Caco-2 (cell line): ENCODE data around the gene XRCC3. TPM values are rescaled to one million over a fixed set of nuclear protein-coding genes. Genes with fewer than 3 reads are reported as not detected.

ENCODE experiments used
- BruUV-seq: library from RNA; stranded (reverse); fragments of 400-500 nt; replicated peaks from 2 replicates; lab custom pipeline; 2021; lab: Mats Ljungman, UMichigan
- CTCF ChIA-PET: fragments of 300-600 bp; sonication (Branson Sonifier 250); formaldehyde crosslinking; loops from one replicate; lab custom pipeline; 2022; ENCODE audit warnings: antibody characterized with exemption; lab: Charles Lee
- POLR2A ChIA-PET: fragments of 300-600 bp; sonication (Branson Sonifier 250); formaldehyde crosslinking; loops from one replicate; lab custom pipeline; 2022; ENCODE audit warnings: antibody characterized with exemption; lab: Charles Lee
- DNase-seq, 2 experiments: peaks; one replicate each; pipeline versions ENCODE4 v3.0.0 to v3.0.0-alpha.2; 2020 to 2022
- H3K27me3 ChIP-seq: replicated peaks from 2 replicates; pipeline ENCODE4 v1.6.0; 2011; ENCODE audit warnings: low read length; ENCODE audit not compliant: control insufficient read depth, insufficient read depth
- H3K36me3 ChIP-seq: 2 replicates; pipeline ENCODE4 v1.5.1; 2011; ENCODE audit warnings: low read length; ENCODE audit not compliant: control insufficient read depth, insufficient read depth
- H3K4me1 ChIP-seq: fragments of 250-450 bp; sonication (Bioruptor Pico); 2 replicates; pipeline ENCODE4 v1.5.1; 2020; ENCODE audit warnings: mild to moderate bottlenecking
- H3K4me3 ChIP-seq: 2 replicates; pipeline ENCODE4 v1.5.1; 2011; ENCODE audit warnings: low read depth, mild to moderate bottlenecking, control low read depth, low read length
- H3K9me3 ChIP-seq: fragments of 250-450 bp; sonication (Bioruptor Pico); 2 replicates; pipeline ENCODE4 v1.5.1; 2020; ENCODE audit warnings: mild to moderate bottlenecking, moderate library complexity
- H3K27ac Mint-ChIP-seq: one replicate; pipeline ENCODE4 v1.8.0; 2022; ENCODE audit warnings: mixed read lengths; ENCODE audit not compliant: unreplicated experiment
- H3K27me3 Mint-ChIP-seq: one replicate; pipeline ENCODE4 v1.8.0; 2022; ENCODE audit warnings: mixed read lengths; ENCODE audit not compliant: insufficient read depth, unreplicated experiment
- H3K36me3 Mint-ChIP-seq: one replicate; pipeline ENCODE4 v1.8.0; 2022; ENCODE audit warnings: mild to moderate bottlenecking, mixed read lengths; ENCODE audit not compliant: insufficient read depth, unreplicated experiment
- H3K4me1 Mint-ChIP-seq: one replicate; pipeline ENCODE4 v1.8.0; 2022; ENCODE audit warnings: low read depth, mixed read lengths; ENCODE audit not compliant: unreplicated experiment
- H3K4me3 Mint-ChIP-seq: one replicate; pipeline ENCODE4 v1.8.0; 2022; ENCODE audit warnings: mild to moderate bottlenecking, moderate library complexity, mixed read lengths; ENCODE audit not compliant: unreplicated experiment
- H3K9me3 Mint-ChIP-seq: one replicate; pipeline ENCODE4 v1.8.0; 2022; ENCODE audit warnings: mixed read lengths; ENCODE audit not compliant: unreplicated experiment
- intact Hi-C: fragments of 100-400 bp; cut with micrococcal nuclease; formaldehyde crosslinking; loops from one replicate; pipeline ENCODE4 v1.10.0; 2022; ENCODE audit not compliant: unreplicated experiment
- total RNA-seq: library from RNA; stranded (reverse); gene quantifications from 2 replicates; pipeline ENCODE4 v1.2.3, GENCODE V29; 2022
- TF ChIP-seq, protein P1 (sequence below), 2 experiments: fragments of 200-600 bp in 1 of 2; IDR thresholded peaks; 1 replicate in 1 of 2; 2 replicates in 1 of 2; pipeline versions ENCODE4 v1.5.1 to v1.8.0; 2011 to 2022; ENCODE audit warnings: antibody characterized with exemption in 1 of 2, control low read depth in 1 of 2, inconsistent platforms in 1 of 2, low read depth in 1 of 2, low read length in 1 of 2, mild to moderate bottlenecking in 1 of 2, moderate library complexity in 1 of 2; ENCODE audit not compliant: insufficient read depth in 1 of 2, severe bottlenecking in 1 of 2, unreplicated experiment in 1 of 2

XRCC3 gene
- total RNA-seq, 1 experiment from 2014 or later: 44.0 TPM

- Mint-ChIP-seq H3K4me3 (no peak overlapping the region), H3K27me3 (no peaks in the 10 kb centered on the region), H3K9me3 (no peaks in the 10 kb centered on the region), H3K4me1 (no peaks in the 10 kb centered on the region), H3K36me3 (peaks cover 33% of the 10 kb centered on the region), H3K27ac (no peak overlapping the region)
- no peak for DNase-seq
- ChIA-PET CTCF (no interaction called here), POLR2A (no interaction called here)
- intact Hi-C loops: no loop called here
- no peaks in the 10 kb centered on the region for H3K4me1 ChIP-seq
- H3K4me3 ChIP-seq: no peak overlapping the region
- H3K27me3 ChIP-seq: no peaks in the 10 kb centered on the region
- peaks cover 2% of the 10 kb centered on the region; the same call in 1 of the 2 replicates for H3K36me3 ChIP-seq
- TF ChIP-seq, protein P1, sequence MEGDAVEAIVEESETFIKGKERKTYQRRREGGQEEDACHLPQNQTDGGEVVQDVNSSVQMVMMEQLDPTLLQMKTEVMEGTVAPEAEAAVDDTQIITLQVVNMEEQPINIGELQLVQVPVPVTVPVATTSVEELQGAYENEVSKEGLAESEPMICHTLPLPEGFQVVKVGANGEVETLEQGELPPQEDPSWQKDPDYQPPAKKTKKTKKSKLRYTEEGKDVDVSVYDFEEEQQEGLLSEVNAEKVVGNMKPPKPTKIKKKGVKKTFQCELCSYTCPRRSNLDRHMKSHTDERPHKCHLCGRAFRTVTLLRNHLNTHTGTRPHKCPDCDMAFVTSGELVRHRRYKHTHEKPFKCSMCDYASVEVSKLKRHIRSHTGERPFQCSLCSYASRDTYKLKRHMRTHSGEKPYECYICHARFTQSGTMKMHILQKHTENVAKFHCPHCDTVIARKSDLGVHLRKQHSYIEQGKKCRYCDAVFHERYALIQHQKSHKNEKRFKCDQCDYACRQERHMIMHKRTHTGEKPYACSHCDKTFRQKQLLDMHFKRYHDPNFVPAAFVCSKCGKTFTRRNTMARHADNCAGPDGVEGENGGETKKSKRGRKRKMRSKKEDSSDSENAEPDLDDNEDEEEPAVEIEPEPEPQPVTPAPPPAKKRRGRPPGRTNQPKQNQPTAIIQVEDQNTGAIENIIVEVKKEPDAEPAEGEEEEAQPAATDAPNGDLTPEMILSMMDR (IDR thresholded peaks at IDR 0.05; ENCODE audit: insufficient read depth in 1 of 2, low read depth in 1 of 2, low read length in 1 of 2, severe bottlenecking in 1 of 2, unreplicated experiment in 1 of 2): no peak
- no TSS peak for BruUV-seq
- H3K9me3 ChIP-seq: no peaks in the 10 kb centered on the region
Measured at GRCh38 chr14:103729496-103730448, 14.5 kb upstream of the XRCC3 start.

DNA sequence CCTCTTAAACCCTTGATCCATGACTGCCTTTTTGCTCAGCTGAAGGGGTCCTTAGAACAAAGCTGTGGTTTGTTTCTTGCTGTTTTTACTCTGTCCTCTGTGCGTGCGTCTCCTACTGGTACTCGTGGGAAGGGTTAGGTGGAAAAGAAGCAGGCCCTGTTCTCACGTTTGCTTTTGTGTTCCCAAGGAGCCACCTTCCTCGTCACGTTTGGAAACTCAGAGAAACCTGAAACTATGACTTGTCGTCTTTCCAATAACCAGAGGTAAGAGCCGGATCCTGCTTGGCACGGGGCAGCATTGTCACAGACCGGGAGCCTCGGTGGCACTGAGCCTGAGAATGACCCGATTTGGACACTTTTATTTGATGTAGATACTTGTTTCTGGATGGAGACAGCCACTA lies 13.5 kb upstream of the XRCC3 start:
- TF ChIP-seq, protein P1 (IDR thresholded peaks at IDR 0.05; ENCODE audit: insufficient read depth in 1 of 2, low read depth in 1 of 2, low read length in 1 of 2, severe bottlenecking in 1 of 2, unreplicated experiment in 1 of 2): no peak
- ChIA-PET CTCF (no interaction called here), POLR2A (no interaction called here)
- Histone ChIP-seq H3K4me3 (no peak overlapping the region), H3K9me3 (no peaks in the 10 kb centered on the region), H3K36me3 (peaks cover 2% of the 10 kb centered on the region; the same call in 1 of the 2 replicates), H3K27me3 (no peaks in the 10 kb centered on the region), H3K4me1 (no peaks in the 10 kb centered on the region)
- Mint-ChIP-seq H3K27me3 (no peaks in the 10 kb centered on the region), H3K36me3 (peaks cover 33% of the 10 kb centered on the region), H3K27ac (no peak overlapping the region), H3K9me3 (no peaks in the 10 kb centered on the region), H3K4me1 (no peaks in the 10 kb centered on the region), H3K4me3 (no peak overlapping the region)
- no TSS peak for BruUV-seq
- DNase-seq: no peak
- intact Hi-C loops: no loop called here

GRCh38 chr14:103728141-103728540 lies 12.9 kb upstream of the XRCC3 start:
- no TSS peak for BruUV-seq
- no peaks in the 10 kb centered on the region for H3K9me3 Mint-ChIP-seq
- no peaks in the 10 kb centered on the region for H3K27me3 ChIP-seq
- no peaks in the 10 kb centered on the region for H3K4me1 ChIP-seq
- H3K27me3 Mint-ChIP-seq: no peaks in the 10 kb centered on the region
- H3K36me3 ChIP-seq: peaks cover 2% of the 10 kb centered on the region; the same call in 1 of the 2 replicates
- no peak overlapping the region for H3K27ac Mint-ChIP-seq
- peaks cover 33% of the 10 kb centered on the region for H3K36me3 Mint-ChIP-seq
- no peaks in the 10 kb centered on the region for H3K4me1 Mint-ChIP-seq
- ChIA-PET POLR2A (no interaction called here), CTCF (no interaction called here)
- TF ChIP-seq, protein P1 (IDR thresholded peaks at IDR 0.05; ENCODE audit: insufficient read depth in 1 of 2, low read depth in 1 of 2, low read length in 1 of 2, severe bottlenecking in 1 of 2, unreplicated experiment in 1 of 2): no peak
- no peak overlapping the region for H3K4me3 Mint-ChIP-seq
- no peak for DNase-seq
- H3K9me3 ChIP-seq: no peaks in the 10 kb centered on the region
- intact Hi-C loops: no loop called here
- H3K4me3 ChIP-seq: no peak overlapping the region
